Esophagus muscularis mucosa (tissue), 4 donors: ENCODE results near the gene ZBTB16. TPM values are rescaled to one million over a fixed set of nuclear protein-coding genes. Genes with fewer than 3 reads are reported as not detected.

Experiments
- DNase-seq: peaks from one replicate; pipeline ENCODE4 v3.0.0-alpha.2; 2017; ENCODE audit errors: extremely low spot score
- H3K27ac ChIP-seq, 4 donors: fragments of 200-600 bp; sonication (generic); replicated peaks in 1 of 4; 1 replicate in 3 of 4; 2 replicates in 1 of 4; pipeline ENCODE4 v1.5.1; 2016 to 2019; ENCODE audit warnings: mild to moderate bottlenecking in 1 of 4
- H3K27me3 ChIP-seq, 4 donors: fragments of 200-600 bp; sonication (generic); one replicate each; pipeline versions ENCODE4 v1.5.1 to v1.6.0; 2016 to 2019
- H3K36me3 ChIP-seq, 4 donors: fragments of 200-600 bp; sonication (generic); one replicate each; pipeline ENCODE4 v1.5.1; 2016 to 2019
- H3K4me1 ChIP-seq, 4 donors: fragments of 200-600 bp; sonication (generic); one replicate each; pipeline ENCODE4 v1.5.1; 2016 to 2019
- H3K4me3 ChIP-seq, 4 donors: fragments of 200-600 bp; sonication (generic); 1 replicate in 2 of 4; 2 replicates in 2 of 4; pipeline ENCODE4 v1.5.1; 2016 to 2019; ENCODE audit warnings: mild to moderate bottlenecking in 4 of 4, moderate library complexity in 1 of 4
- H3K9me3 ChIP-seq, 4 donors: fragments of 200-600 bp; sonication (generic); 1 replicate in 3 of 4; 2 replicates in 1 of 4; pipeline ENCODE4 v1.5.1; 2016 to 2019
- CTCF ChIP-seq, 3 experiments: fragments of 200-600 bp in 2 of 3; fragments of 450-650 bp in 1 of 3; sonication (generic) in 2 of 3; IDR thresholded peaks; one replicate each; pipeline ENCODE4 v1.5.1; 2017 to 2019; ENCODE audit warnings: antibody characterized with exemption in 3 of 3, mild to moderate bottlenecking in 2 of 3, moderate library complexity in 1 of 3
- EP300 ChIP-seq: sonication (generic); formaldehyde crosslinking; IDR thresholded peaks from one replicate; pipeline ENCODE4 v1.6.1; 2017; ENCODE audit warnings: antibody characterized with exemption
- POLR2A ChIP-seq: fragments of 450-650 bp; IDR thresholded peaks from one replicate; pipeline ENCODE4 v1.6.1; 2017; ENCODE audit warnings: antibody characterized with exemption, moderate library complexity, mild to moderate bottlenecking, low read depth
- POLR2AphosphoS5 ChIP-seq, 2 donors: sonication (generic); formaldehyde crosslinking; IDR thresholded peaks; one replicate each; pipeline ENCODE4 v1.6.1; 2017; ENCODE audit warnings: antibody characterized with exemption in 2 of 2
- WGBS: methylation state at CpG from one replicate; pipeline ENCODE4 v1.1.5; 2018; 5-methylcytosine and 5-hydroxymethylcytosine counted together
- intact Hi-C: fragments of 100-400 bp; cut with DNase I; formaldehyde crosslinking; loops from one replicate; pipeline ENCODE4 v1.15.1; 2023
- total RNA-seq, 4 donors: library from RNA; depleted of rRNA; stranded (reverse); fragments of >200 nt; gene quantifications; one replicate each; pipeline versions ENCODE4 v1.1.0 to v1.2.1, GENCODE V29; 2016

The ZBTB16 gene
- total RNA-seq, 4 donors from 2014 or later: 175 to 319 (median 222) TPM

- no peak for TF ChIP-seq CTCF (IDR thresholded peaks at IDR 0.05)
- no peak for TF ChIP-seq EP300
- no peak for TF ChIP-seq POLR2A
- no peak for TF ChIP-seq POLR2AphosphoS5 (IDR thresholded peaks at IDR 0.05)
- H3K27ac ChIP-seq: peak overlapping the region; percentile 61 to 79 (median 66)
- peak overlapping the region in 2 of 4 donors; percentile 4 to 45 for H3K4me3 ChIP-seq
- WGBS: 46% methylated on average over 5 of the region's 9 CpGs
- H3K27me3 ChIP-seq: peaks cover 0 to 21% (median 2%) of the 10 kb centered on the region in 4 donors
- H3K4me1 ChIP-seq: peaks cover 57 to 82% (median 62%) of the 10 kb centered on the region in 4 donors
- no peak for DNase-seq
- intact Hi-C loops: loop anchor here (2.0 to 10.0 kb wide), 4 partner anchors 224 to 486 kb away; partner anchors contain the start of genes CLDN25 and ZW10
- peaks cover 6 to 19% (median 11%) of the 10 kb centered on the region in 4 donors for H3K36me3 ChIP-seq
- no peaks in the 10 kb centered on the region for H3K9me3 ChIP-seq
Measured at GRCh38 chr11:114260483-114260882, 201.0 kb downstream of the ZBTB16 start.

GRCh38 chr11:114261791-114262190, 202.3 kb downstream of the ZBTB16 start:
- no peak for TF ChIP-seq EP300
- no peak for TF ChIP-seq CTCF (IDR thresholded peaks at IDR 0.05)
- no peak for TF ChIP-seq POLR2AphosphoS5 (IDR thresholded peaks at IDR 0.05)
- TF ChIP-seq POLR2A: no peak
- peak overlapping the region in 2 of 4 donors; percentile 71 to 79 for H3K27ac ChIP-seq
- intact Hi-C loops: loop anchor here (2.0 to 10.0 kb wide), 5 partner anchors 203 to 487 kb away; partner anchors contain the start of genes CLDN25, ZBTB16 and ZW10
- H3K36me3 ChIP-seq: peaks cover 0 to 6% (median 4%) of the 10 kb centered on the region in 4 donors
- 80% methylated on average over 7 of the region's 7 CpGs for WGBS
- H3K27me3 ChIP-seq: peaks cover 0 to 32% (median 2%) of the 10 kb centered on the region in 4 donors
- H3K4me1 ChIP-seq: peaks cover 46 to 69% (median 54%) of the 10 kb centered on the region in 4 donors
- H3K4me3 ChIP-seq: no peak overlapping the region
- no peak for DNase-seq
- H3K9me3 ChIP-seq: no peaks in the 10 kb centered on the region

GRCh38 chr11:114262681-114263512, 203.4 kb downstream of the ZBTB16 start:
- Histone ChIP-seq H3K9me3 (no peaks in the 10 kb centered on the region), H3K4me3 (no peak overlapping the region), H3K36me3 (no peaks in the 10 kb centered on the region), H3K27me3 (peaks cover 0 to 43% (median 2%) of the 10 kb centered on the region in 4 donors), H3K4me1 (peaks cover 35 to 58% (median 43%) of the 10 kb centered on the region in 4 donors), H3K27ac (peak overlapping the region in 1 of 4 donors; percentile 79)
- intact Hi-C loops: loop anchor here (2.0 to 10.0 kb wide), 4 partner anchors 204 to 488 kb away; partner anchors contain the start of genes CLDN25, ZBTB16 and ZW10
- TF ChIP-seq POLR2AphosphoS5 (IDR thresholded peaks at IDR 0.05): peak; percentile 45 to 64
- TF ChIP-seq POLR2A: no peak
- peak; percentile 54 to 69 (median 69) for TF ChIP-seq CTCF (IDR thresholded peaks at IDR 0.05)
- no peak for TF ChIP-seq EP300
- WGBS: 24% methylated on average over 9 of the region's 9 CpGs
- no peak for DNase-seq

GRCh38 chr11:114263513-114264170, 204.1 kb downstream of the ZBTB16 start:
- peak overlapping the region in 1 of 4 donors; percentile 79 for H3K27ac ChIP-seq
- H3K4me1 ChIP-seq: peaks cover 27 to 50% (median 36%) of the 10 kb centered on the region in 4 donors
- H3K4me3 ChIP-seq: no peak overlapping the region
- 86% methylated on average over 7 of the region's 7 CpGs for WGBS
- no peaks in the 10 kb centered on the region for H3K9me3 ChIP-seq
- TF ChIP-seq POLR2AphosphoS5 (IDR thresholded peaks at IDR 0.05): no peak
- no peak for TF ChIP-seq EP300
- no peak for TF ChIP-seq CTCF (IDR thresholded peaks at IDR 0.05)
- no peak for TF ChIP-seq POLR2A
- no peak for DNase-seq
- H3K36me3 ChIP-seq: no peaks in the 10 kb centered on the region
- peaks cover 0 to 44% (median 2%) of the 10 kb centered on the region in 4 donors for H3K27me3 ChIP-seq
- intact Hi-C loops: loop anchor here (2.0 to 10.0 kb wide), 4 partner anchors 205 to 489 kb away; partner anchors contain the start of genes CLDN25, ZBTB16 and ZW10
